CD4-positive, alpha-beta T cell (primary cell): ENCODE data around the gene STC2. TPM values are rescaled to one million over a fixed set of nuclear protein-coding genes. Genes with fewer than 3 reads are reported as not detected.

Experiments used
- ATAC-seq: fragments of 200-7000 bp; cut with Tn5 transposase; one replicate; pipeline ENCODE4 v1.10.0; 2022; ENCODE audit warnings: mild to moderate bottlenecking; ENCODE audit not compliant: poor library complexity
- CTCF ChIA-PET: fragments of 350-600 bp; sonication (Branson Sonifier 250); formaldehyde crosslinking; loops from one replicate; lab custom pipeline; 2021; ENCODE audit warnings: antibody characterized with exemption, inconsistent platforms; lab: Charles Lee
- POLR2A ChIA-PET: fragments of 350-600 bp; sonication (Branson Sonifier 250); formaldehyde crosslinking; loops from one replicate; lab custom pipeline; 2021; ENCODE audit warnings: antibody characterized with exemption, inconsistent platforms; lab: Charles Lee
- DNase-seq, 14 experiments: peaks; one replicate each; pipeline ENCODE4 v3.0.0-alpha.2; 2013 to 2020; ENCODE audit warnings: mixed read lengths in 2 of 14
- H3K27ac ChIP-seq, 2 donors: one replicate each; pipeline versions ENCODE4 v1.5.1 to v1.7.0; 2013; ENCODE audit warnings: low read length in 2 of 2, low read depth in 1 of 2, mild to moderate bottlenecking in 1 of 2
- H3K27me3 ChIP-seq, 2 experiments: 1 replicate in 1 of 2; 2 replicates in 1 of 2; pipeline versions ENCODE4 v1.6.1 to v1.7.0; 2013; ENCODE audit warnings: low read length in 2 of 2, control low read depth in 1 of 2, mild to moderate bottlenecking in 1 of 2, moderate library complexity in 1 of 2; ENCODE audit not compliant: insufficient read depth in 2 of 2, control insufficient read depth in 1 of 2
- H3K36me3 ChIP-seq: one replicate; pipeline ENCODE4 v1.6.1; 2013; ENCODE audit warnings: low read length, control low read depth; ENCODE audit not compliant: insufficient read depth
- H3K4me1 ChIP-seq: one replicate; pipeline ENCODE4 v1.6.1; 2013; ENCODE audit warnings: low read length, control low read depth; ENCODE audit not compliant: insufficient read depth
- H3K4me3 ChIP-seq: one replicate; pipeline ENCODE4 v1.5.1; 2013; ENCODE audit warnings: mild to moderate bottlenecking, low read length, moderate library complexity
- H3K9me3 ChIP-seq, 2 experiments: 1 replicate in 1 of 2; 2 replicates in 1 of 2; pipeline versions ENCODE4 v1.6.1 to v1.7.0; 2013; ENCODE audit warnings: low read length in 2 of 2, mild to moderate bottlenecking in 2 of 2, control low read depth in 1 of 2, moderate library complexity in 1 of 2; ENCODE audit not compliant: control insufficient read depth in 1 of 2, insufficient read depth in 1 of 2
- H3K27ac Mint-ChIP-seq: one replicate; pipeline ENCODE4 v1.8.0; 2020; ENCODE audit warnings: mixed read lengths
- H3K27me3 Mint-ChIP-seq: one replicate; pipeline ENCODE4 v1.8.0; 2021; ENCODE audit warnings: mixed read lengths
- H3K36me3 Mint-ChIP-seq: one replicate; pipeline ENCODE4 v1.8.0; 2021; ENCODE audit warnings: low read depth, mixed read lengths
- H3K4me1 Mint-ChIP-seq: one replicate; pipeline ENCODE4 v1.8.0; 2021; ENCODE audit warnings: low read depth, mixed read lengths
- H3K4me3 Mint-ChIP-seq: one replicate; pipeline ENCODE4 v1.8.0; 2020; ENCODE audit warnings: mild to moderate bottlenecking, mixed read lengths
- H3K9me3 Mint-ChIP-seq: one replicate; pipeline ENCODE4 v1.8.0; 2020; ENCODE audit warnings: mixed read lengths
- intact Hi-C, 2 experiments: fragments of 100-400 bp; cut with DNase I in 1 of 2; cut with micrococcal nuclease in 1 of 2; formaldehyde crosslinking; loops; one replicate each; pipeline versions ENCODE4 v1.15.1 to v1.9.0; 2023 to 2025; cut with DNase I, micrococcal nuclease
- total RNA-seq, 174 experiments: library from RNA in 2 of 174; stranded (reverse) in 2 of 174; gene quantifications; one replicate each; pipeline ENCODE4 v1.2.3 and lab custom pipeline; 2021 to 2026
- TF ChIP-seq, protein P1 (sequence below): fragments of 200-600 bp; IDR thresholded peaks from one replicate; pipeline ENCODE4 v1.8.0; 2022; ENCODE audit warnings: antibody characterized with exemption, mild to moderate bottlenecking

STC2 gene
- total RNA-seq, 2 experiments from 2014 or later, result not detected

GRCh38 chr5:173294673-173295320 lies 33.4 kb downstream of the STC2 start:
- TF ChIP-seq, protein P1, sequence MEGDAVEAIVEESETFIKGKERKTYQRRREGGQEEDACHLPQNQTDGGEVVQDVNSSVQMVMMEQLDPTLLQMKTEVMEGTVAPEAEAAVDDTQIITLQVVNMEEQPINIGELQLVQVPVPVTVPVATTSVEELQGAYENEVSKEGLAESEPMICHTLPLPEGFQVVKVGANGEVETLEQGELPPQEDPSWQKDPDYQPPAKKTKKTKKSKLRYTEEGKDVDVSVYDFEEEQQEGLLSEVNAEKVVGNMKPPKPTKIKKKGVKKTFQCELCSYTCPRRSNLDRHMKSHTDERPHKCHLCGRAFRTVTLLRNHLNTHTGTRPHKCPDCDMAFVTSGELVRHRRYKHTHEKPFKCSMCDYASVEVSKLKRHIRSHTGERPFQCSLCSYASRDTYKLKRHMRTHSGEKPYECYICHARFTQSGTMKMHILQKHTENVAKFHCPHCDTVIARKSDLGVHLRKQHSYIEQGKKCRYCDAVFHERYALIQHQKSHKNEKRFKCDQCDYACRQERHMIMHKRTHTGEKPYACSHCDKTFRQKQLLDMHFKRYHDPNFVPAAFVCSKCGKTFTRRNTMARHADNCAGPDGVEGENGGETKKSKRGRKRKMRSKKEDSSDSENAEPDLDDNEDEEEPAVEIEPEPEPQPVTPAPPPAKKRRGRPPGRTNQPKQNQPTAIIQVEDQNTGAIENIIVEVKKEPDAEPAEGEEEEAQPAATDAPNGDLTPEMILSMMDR, result no peak
- Mint-ChIP-seq H3K27ac (no peak overlapping the region), H3K27me3 (peaks cover 61% of the 10 kb centered on the region), H3K36me3 (no peaks in the 10 kb centered on the region), H3K4me1 (peaks cover 13% of the 10 kb centered on the region), H3K9me3 (no peaks in the 10 kb centered on the region), H3K4me3 (no peak overlapping the region)
- no peak for DNase-seq
- peaks cover 34 to 35% of the 10 kb centered on the region in 2 experiments for H3K27me3 ChIP-seq
- H3K4me1 ChIP-seq, result peaks cover 14% of the 10 kb centered on the region
- CTCF ChIA-PET, result interaction anchor here (1.0 kb wide), 1 partner anchor 678 kb away, joined by 3 read pairs; no protein-coding TSS in a partner anchor
- POLR2A ChIA-PET, result no interaction called here
- no peak overlapping the region for H3K4me3 ChIP-seq
- ATAC-seq, result no peak
- no peaks in the 10 kb centered on the region for H3K36me3 ChIP-seq
- intact Hi-C loops, result loop anchor here (1.0 to 10.0 kb wide), 5 partner anchors 38 to 1640 kb away; no protein-coding TSS in a partner anchor
- no peak overlapping the region for H3K27ac ChIP-seq
- peaks cover 0 to 4% of the 10 kb centered on the region in 2 experiments for H3K9me3 ChIP-seq

DNA sequence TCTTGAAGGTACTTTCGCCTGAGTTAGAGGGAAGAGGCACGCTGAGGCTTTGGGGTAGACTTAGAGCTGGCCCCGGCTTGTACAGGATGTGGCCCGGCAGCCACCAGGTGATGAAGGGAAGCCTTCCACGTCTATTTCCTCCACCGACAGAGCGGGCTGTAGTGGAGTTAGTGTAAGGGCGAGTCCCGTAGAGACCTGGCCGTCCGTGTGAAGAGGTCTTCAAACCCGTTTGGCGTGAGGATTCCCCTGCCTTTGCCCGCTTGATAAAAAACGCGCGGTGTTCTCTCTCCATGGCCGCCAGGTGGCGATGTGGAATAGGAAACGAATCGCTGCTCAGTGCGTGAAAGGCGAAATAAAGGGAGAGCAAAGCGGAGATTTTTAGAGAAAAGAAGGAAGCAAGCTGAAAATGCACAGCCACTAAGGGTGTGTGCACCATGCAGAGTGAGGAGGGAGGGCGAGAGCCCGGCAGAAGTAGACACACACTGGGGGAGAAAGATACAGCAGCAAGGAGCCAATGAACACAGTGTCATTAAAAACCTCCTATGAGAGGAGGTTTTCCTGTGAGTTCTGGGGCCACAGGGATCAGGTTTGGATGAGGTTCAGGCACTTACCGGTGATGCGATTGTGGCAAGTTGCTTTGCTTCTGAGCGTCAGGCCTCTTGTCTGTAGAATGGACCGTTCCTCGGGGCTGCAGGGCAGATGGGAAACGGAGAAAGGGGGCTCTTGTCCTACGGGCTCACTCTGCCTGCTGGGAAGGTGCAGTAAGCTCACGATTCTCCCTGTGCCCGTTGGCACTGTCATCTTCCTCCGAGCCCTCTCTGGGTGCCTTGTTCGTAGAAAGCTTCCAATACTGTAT lies 34.2 kb downstream of the STC2 start:
- Mint-ChIP-seq H3K9me3 (no peaks in the 10 kb centered on the region), H3K27ac (no peak overlapping the region), H3K27me3 (peaks cover 64% of the 10 kb centered on the region), H3K4me3 (peak overlapping the region; percentile 34), H3K4me1 (peaks cover 13% of the 10 kb centered on the region), H3K36me3 (no peaks in the 10 kb centered on the region)
- H3K27me3 ChIP-seq, result peaks cover 35 to 39% of the 10 kb centered on the region in 2 experiments
- POLR2A ChIA-PET, result no interaction called here
- no peaks in the 10 kb centered on the region for H3K36me3 ChIP-seq
- peak; percentile 71 for ATAC-seq
- intact Hi-C loops, result loop anchor here (1.0 to 10.0 kb wide), 5 partner anchors 39 to 1641 kb away; no protein-coding TSS in a partner anchor
- peak overlapping the region; percentile 26 for H3K4me3 ChIP-seq
- H3K4me1 ChIP-seq, result peaks cover 14% of the 10 kb centered on the region
- no peak overlapping the region for H3K27ac ChIP-seq
- peak; percentile 36 to 76 (median 51) for DNase-seq
- peaks cover 0 to 4% of the 10 kb centered on the region in 2 experiments for H3K9me3 ChIP-seq
- CTCF ChIA-PET, result interaction anchor here (1.0 to 1.8 kb wide), 3 partner anchors 10 to 679 kb away, joined by 3 to 6 read pairs (median 3); no protein-coding TSS in a partner anchor
- TF ChIP-seq, protein P1, result peak; percentile 76

DNA sequence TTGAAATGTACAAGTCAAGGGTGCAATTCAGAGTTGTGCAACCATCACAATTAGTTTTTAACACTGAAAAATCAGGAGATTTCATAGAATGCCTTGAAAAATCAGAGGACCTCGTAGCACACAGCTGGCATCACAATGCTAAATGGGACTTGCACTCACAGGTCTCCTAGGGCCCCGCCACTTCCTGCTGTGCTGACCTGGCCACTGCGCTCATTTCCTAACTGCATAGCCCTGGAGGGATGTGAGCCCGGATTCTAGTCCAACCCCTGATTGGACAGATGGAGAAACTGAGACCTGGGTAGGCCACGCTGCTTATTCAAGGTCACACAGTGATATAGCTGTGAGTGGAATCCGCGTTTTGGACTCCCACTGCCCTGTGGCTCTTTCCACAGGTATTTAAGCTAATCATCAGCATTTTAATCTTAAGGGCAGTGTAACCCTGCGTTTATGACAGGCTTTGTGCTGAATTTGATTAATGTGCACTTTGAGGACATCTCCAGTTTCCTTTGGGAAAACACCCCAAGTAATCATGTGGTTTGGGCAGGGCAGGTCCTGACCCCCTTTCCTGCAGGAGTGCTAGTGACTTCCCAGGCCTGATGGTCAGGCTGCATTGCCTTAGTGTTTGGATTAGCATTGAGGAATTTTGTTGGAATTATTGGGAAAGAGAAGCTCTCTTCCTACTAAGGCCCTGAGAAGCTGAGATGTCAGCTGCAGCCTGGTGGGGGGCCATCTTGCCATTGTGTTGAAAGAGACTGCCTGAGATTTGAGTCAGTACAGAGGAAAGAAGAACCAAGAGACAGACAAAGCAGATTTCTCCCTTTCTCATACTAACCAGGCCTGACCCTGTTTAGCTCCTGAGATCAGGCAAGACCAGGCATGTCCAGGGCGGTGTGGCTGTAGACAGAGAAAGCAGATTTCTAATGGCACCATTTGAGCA lies 36.2 kb downstream of the STC2 start:
- no peak overlapping the region for H3K4me3 Mint-ChIP-seq
- intact Hi-C loops, result loop anchor here (5.0 to 10.0 kb wide), 2 partner anchors 280 to 1643 kb away; no protein-coding TSS in a partner anchor

More for the DNA sequence above, 36.2 kb downstream of the STC2 start:
- Histone ChIP-seq H3K27ac (no peak overlapping the region), H3K4me1 (peaks cover 14% of the 10 kb centered on the region), H3K4me3 (no peak overlapping the region), H3K27me3 (peaks cover 43 to 48% of the 10 kb centered on the region in 2 experiments), H3K36me3 (no peaks in the 10 kb centered on the region), H3K9me3 (peaks cover 0 to 4% of the 10 kb centered on the region in 2 experiments)
- CTCF ChIA-PET, result no interaction called here
- H3K9me3 Mint-ChIP-seq, result no peaks in the 10 kb centered on the region
- POLR2A ChIA-PET, result no interaction called here
- ATAC-seq, result no peak
- no peak for DNase-seq
- H3K4me1 Mint-ChIP-seq, result peaks cover 13% of the 10 kb centered on the region
- no peaks in the 10 kb centered on the region for H3K36me3 Mint-ChIP-seq
- TF ChIP-seq, protein P1, result no peak
- H3K27me3 Mint-ChIP-seq, result peaks cover 78% of the 10 kb centered on the region
- H3K27ac Mint-ChIP-seq, result no peak overlapping the region
